ENCODE data around the gene DUSP18.
"Not testable (repeated sequence)": the region's sequence is repeated elsewhere in the genome, so short reads cannot be mapped to it uniquely, and the experiment has no call there.

The DUSP18 gene

GRCh38 chr22:30635273-30636225 lies 32.1 kb downstream of the DUSP18 start, which contains the start of gene SLC35E4:
TSS of gene SLC35E4 (plus strand) at chr22:30635781. CDS start at chr22:30636451, 670 bp downstream.
- Histone ChIP-seq H3K27me3 (ENCODE audit: insufficient read depth, poor library complexity, severe bottlenecking) (peaks cover 3% of the 10 kb centered on the region), H3K4me3 (replicated peaks; ENCODE audit: insufficient read depth, low read length) (peak within 1 kb of the TSS; percentile 46), H3K27ac (replicated peaks) (no peak within 1 kb of the TSS)
- TF ChIP-seq, protein P1, sequence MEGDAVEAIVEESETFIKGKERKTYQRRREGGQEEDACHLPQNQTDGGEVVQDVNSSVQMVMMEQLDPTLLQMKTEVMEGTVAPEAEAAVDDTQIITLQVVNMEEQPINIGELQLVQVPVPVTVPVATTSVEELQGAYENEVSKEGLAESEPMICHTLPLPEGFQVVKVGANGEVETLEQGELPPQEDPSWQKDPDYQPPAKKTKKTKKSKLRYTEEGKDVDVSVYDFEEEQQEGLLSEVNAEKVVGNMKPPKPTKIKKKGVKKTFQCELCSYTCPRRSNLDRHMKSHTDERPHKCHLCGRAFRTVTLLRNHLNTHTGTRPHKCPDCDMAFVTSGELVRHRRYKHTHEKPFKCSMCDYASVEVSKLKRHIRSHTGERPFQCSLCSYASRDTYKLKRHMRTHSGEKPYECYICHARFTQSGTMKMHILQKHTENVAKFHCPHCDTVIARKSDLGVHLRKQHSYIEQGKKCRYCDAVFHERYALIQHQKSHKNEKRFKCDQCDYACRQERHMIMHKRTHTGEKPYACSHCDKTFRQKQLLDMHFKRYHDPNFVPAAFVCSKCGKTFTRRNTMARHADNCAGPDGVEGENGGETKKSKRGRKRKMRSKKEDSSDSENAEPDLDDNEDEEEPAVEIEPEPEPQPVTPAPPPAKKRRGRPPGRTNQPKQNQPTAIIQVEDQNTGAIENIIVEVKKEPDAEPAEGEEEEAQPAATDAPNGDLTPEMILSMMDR (IDR thresholded peaks at IDR 0.05; ENCODE audit: insufficient read depth, low read length): no peak
- no peak for TF ChIP-seq SPI1 (IDR thresholded peaks at IDR 0.05; ENCODE audit: borderline replicate concordance, low read depth)
- TF ChIP-seq, protein P2, sequence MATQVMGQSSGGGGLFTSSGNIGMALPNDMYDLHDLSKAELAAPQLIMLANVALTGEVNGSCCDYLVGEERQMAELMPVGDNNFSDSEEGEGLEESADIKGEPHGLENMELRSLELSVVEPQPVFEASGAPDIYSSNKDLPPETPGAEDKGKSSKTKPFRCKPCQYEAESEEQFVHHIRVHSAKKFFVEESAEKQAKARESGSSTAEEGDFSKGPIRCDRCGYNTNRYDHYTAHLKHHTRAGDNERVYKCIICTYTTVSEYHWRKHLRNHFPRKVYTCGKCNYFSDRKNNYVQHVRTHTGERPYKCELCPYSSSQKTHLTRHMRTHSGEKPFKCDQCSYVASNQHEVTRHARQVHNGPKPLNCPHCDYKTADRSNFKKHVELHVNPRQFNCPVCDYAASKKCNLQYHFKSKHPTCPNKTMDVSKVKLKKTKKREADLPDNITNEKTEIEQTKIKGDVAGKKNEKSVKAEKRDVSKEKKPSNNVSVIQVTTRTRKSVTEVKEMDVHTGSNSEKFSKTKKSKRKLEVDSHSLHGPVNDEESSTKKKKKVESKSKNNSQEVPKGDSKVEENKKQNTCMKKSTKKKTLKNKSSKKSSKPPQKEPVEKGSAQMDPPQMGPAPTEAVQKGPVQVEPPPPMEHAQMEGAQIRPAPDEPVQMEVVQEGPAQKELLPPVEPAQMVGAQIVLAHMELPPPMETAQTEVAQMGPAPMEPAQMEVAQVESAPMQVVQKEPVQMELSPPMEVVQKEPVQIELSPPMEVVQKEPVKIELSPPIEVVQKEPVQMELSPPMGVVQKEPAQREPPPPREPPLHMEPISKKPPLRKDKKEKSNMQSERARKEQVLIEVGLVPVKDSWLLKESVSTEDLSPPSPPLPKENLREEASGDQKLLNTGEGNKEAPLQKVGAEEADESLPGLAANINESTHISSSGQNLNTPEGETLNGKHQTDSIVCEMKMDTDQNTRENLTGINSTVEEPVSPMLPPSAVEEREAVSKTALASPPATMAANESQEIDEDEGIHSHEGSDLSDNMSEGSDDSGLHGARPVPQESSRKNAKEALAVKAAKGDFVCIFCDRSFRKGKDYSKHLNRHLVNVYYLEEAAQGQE (IDR thresholded peaks at IDR 0.05; ENCODE audit: insufficient replicate concordance, low read depth): no peak
- TF ChIP-seq GABPA (IDR thresholded peaks at IDR 0.05; ENCODE audit: low read depth): no peak
- no peak for TF ChIP-seq POLR2AphosphoS5 (IDR thresholded peaks at IDR 0.05; ENCODE audit: low read depth)
- DNase-seq (ENCODE audit: low read depth in 1 of 2, low spot score in 1 of 2): peak; percentile 60 to 69

DNA sequence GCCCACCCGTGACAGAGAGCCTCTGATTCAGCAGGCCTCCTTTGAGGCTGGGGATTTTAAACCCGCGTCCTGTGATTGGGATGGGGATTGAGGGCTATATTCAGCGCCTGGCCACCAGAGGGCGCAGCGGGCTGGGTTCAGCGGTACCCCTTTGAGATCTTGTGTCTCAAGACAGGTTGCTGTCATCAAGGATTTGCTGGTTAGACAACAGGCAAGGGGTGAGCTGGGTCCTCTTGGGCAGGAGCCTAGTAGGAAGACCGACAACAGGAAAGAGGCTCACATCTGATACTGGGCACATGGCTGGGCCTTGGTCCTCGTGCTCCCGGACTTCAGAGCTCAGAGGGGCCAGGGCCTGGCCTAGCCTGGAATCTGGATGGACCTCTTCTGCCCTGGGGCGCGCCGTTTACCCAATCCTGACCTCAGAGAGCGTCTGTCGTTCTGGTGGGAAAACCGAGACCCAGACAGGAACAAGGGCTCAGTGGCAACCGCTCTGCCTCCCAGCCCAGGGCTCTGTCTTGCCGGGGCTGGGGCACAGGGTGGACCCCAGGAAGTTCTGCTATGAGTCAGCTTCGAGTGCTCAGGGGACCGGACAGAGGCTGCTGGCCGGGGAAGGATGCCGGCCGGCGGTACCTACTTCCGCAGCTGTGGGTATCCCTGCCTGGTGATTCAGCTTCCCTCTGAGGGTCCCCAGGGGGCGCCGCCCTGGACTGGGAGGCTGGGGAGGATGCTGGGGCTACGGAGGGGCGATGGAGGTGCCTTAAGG lies 33.0 kb downstream of the DUSP18 start:
- TF ChIP-seq, protein P1 (IDR thresholded peaks at IDR 0.05; ENCODE audit: insufficient read depth, low read length): peak; percentile 87
- TF ChIP-seq GABPA (IDR thresholded peaks at IDR 0.05; ENCODE audit: low read depth): no peak
- peak; percentile 68 to 80 for DNase-seq (ENCODE audit: low read depth in 1 of 2, low spot score in 1 of 2)
- H3K4me3 ChIP-seq (replicated peaks; ENCODE audit: insufficient read depth, low read length): peak overlapping the region; percentile 46
- H3K27ac ChIP-seq (replicated peaks): no peak overlapping the region
- H3K27me3 ChIP-seq (ENCODE audit: insufficient read depth, poor library complexity, severe bottlenecking): peaks cover 3% of the 10 kb centered on the region

- not testable (repeated sequence) for H3K27ac ChIP-seq (replicated peaks); DNase-seq (ENCODE audit: low read depth in 1 of 2, low spot score in 1 of 2); H3K27me3 ChIP-seq (ENCODE audit: insufficient read depth, poor library complexity, severe bottlenecking); H3K4me3 ChIP-seq (replicated peaks; ENCODE audit: insufficient read depth, low read length)
These were observed 36.2 kb downstream of the DUSP18 start for GRCh38 chr22:30631469-30631868.

DNA sequence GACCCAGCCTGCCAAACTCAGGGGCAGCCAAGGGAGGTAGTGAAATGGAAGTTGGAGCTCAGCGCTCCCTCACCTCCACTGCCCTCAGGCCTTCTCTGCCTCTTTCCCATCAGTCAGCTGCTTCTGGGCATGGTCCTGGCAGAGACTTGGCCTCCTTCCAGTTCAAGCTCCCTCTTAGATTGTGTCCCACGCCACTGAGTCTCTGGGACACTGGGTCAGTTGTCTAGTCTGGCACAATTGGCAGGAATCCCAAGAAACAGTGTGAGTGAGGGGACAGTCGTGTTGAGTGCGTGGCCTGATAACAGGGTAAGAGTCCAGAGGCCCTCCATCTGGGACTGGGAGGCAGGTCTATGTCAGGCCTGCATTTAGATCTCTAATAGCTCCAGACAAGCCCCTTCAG lies 39.2 kb downstream of the DUSP18 start:
- TF ChIP-seq, protein P1 (IDR thresholded peaks at IDR 0.05; ENCODE audit: insufficient read depth, low read length): no peak
- TF ChIP-seq POLR2AphosphoS5 (IDR thresholded peaks at IDR 0.05; ENCODE audit: low read depth) (no peak), GABPA (IDR thresholded peaks at IDR 0.05; ENCODE audit: low read depth) (no peak), SPI1 (IDR thresholded peaks at IDR 0.05; ENCODE audit: borderline replicate concordance, low read depth) (no peak)
- TF ChIP-seq, protein P2 (IDR thresholded peaks at IDR 0.05; ENCODE audit: insufficient replicate concordance, low read depth): no peak
- H3K27me3 ChIP-seq (ENCODE audit: insufficient read depth, poor library complexity, severe bottlenecking): no peaks in the 10 kb centered on the region
- no peak overlapping the region for H3K4me3 ChIP-seq (replicated peaks; ENCODE audit: insufficient read depth, low read length)
- no peak overlapping the region for H3K27ac ChIP-seq (replicated peaks)
- DNase-seq (ENCODE audit: low read depth in 1 of 2, low spot score in 1 of 2): no peak
